ENCODE measurements around the gene PIGC.

DNA sequence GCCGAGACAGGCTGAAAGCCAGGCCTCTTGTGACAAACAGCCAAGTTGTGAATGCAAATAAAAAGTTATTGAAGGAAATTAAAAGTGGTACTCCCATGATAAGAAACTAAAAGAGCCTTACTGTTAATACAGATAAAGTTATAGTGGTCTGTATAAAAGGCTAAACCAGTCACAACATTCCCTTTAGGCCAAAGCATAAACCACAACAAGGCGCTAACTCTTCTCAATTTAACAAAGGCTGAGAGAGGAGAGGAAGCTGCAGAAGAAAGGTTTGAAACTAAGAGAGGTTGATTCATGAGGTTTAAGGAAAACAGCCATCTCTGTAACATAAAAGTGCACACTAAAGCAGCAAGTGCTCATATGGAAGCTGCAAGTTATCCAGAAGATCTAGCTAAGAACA lies 12.7 kb downstream of the PIGC start:
- no peak for TF ChIP-seq CTCF (IDR thresholded peaks at IDR 0.05)
- no peak for TF ChIP-seq POLR2A (IDR thresholded peaks at IDR 0.05)
